PC-3 (cell line): Measurements from ENCODE around the gene PROCA1. TPM values are rescaled to one million over a fixed set of nuclear protein-coding genes. Genes with fewer than 3 reads are reported as not detected.

Source experiments
- ATAC-seq: fragments of 200-7000 bp; cut with Tn5 transposase; 2 replicates; pipeline ENCODE4 v1.9.1; 2020; ENCODE audit warnings: mild to moderate bottlenecking, moderate library complexity
- BruUV-seq: library from RNA; stranded (reverse); fragments of 400-500 nt; replicated peaks from 2 replicates; lab custom pipeline; 2021; lab: Mats Ljungman, UMichigan
- CTCF ChIA-PET: fragments of 300-600 bp; sonication (Branson Sonifier 250); formaldehyde crosslinking; loops from one replicate; lab custom pipeline; 2022; ENCODE audit warnings: antibody characterized with exemption; lab: Charles Lee
- POLR2A ChIA-PET: fragments of 300-600 bp; sonication (Branson Sonifier 250); formaldehyde crosslinking; loops from one replicate; lab custom pipeline; 2022; ENCODE audit warnings: antibody characterized with exemption; ENCODE audit not compliant: unreplicated experiment; lab: Charles Lee
- DNase-seq: peaks from one replicate; pipeline ENCODE4 v3.0.0-alpha.2; 2015
- H2AFZ ChIP-seq: fragments of 300-600 bp; sonication (generic); 2 replicates; pipeline ENCODE4 v1.6.0; 2016; ENCODE audit warnings: antibody characterized with exemption, low read length
- H3F3A ChIP-seq: fragments of 300-600 bp; sonication (generic); one replicate; pipeline ENCODE4 v1.6.0; 2017; ENCODE audit warnings: antibody characterized with exemption, low read length, control low read depth, mild to moderate bottlenecking; ENCODE audit not compliant: unreplicated experiment
- H3K27ac ChIP-seq: fragments of 300-600 bp; sonication (generic); 2 replicates; pipeline ENCODE4 v1.5.1; 2016; ENCODE audit warnings: mild to moderate bottlenecking, low read length
- H3K27me3 ChIP-seq: fragments of 300-600 bp; sonication (generic); 2 replicates; pipeline ENCODE4 v1.6.1; 2016; ENCODE audit warnings: low read length, mixed read lengths
- H3K36me3 ChIP-seq: fragments of 300-600 bp; sonication (generic); 2 replicates; pipeline ENCODE4 v1.6.1; 2016; ENCODE audit warnings: low read depth, mixed run types, low read length, mixed read lengths
- H3K4me1 ChIP-seq: fragments of 300-600 bp; sonication (generic); 2 replicates; pipeline ENCODE4 v1.5.1; 2016; ENCODE audit warnings: low read length; ENCODE audit not compliant: insufficient read depth
- H3K4me2 ChIP-seq: fragments of 300-600 bp; sonication (generic); 2 replicates; pipeline ENCODE4 v1.6.0; 2016; ENCODE audit warnings: low read length
- H3K4me3 ChIP-seq: fragments of 300-600 bp; sonication (generic); 2 replicates; pipeline ENCODE4 v1.5.1; 2016; ENCODE audit warnings: mild to moderate bottlenecking, low read length, mixed read lengths
- H3K79me2 ChIP-seq: fragments of 300-600 bp; sonication (generic); 2 replicates; pipeline ENCODE4 v1.6.1; 2017; ENCODE audit warnings: low read length, mixed read lengths
- H3K9ac ChIP-seq: fragments of 300-600 bp; sonication (generic); 2 replicates; pipeline ENCODE4 v1.6.0; 2016; ENCODE audit warnings: mild to moderate bottlenecking, low read length
- H3K9me2 ChIP-seq: fragments of 300-600 bp; sonication (generic); replicated peaks from 2 replicates; pipeline ENCODE4 v1.6.1; 2016; ENCODE audit warnings: mixed run types, low read length, mixed read lengths
- H3K9me3 ChIP-seq: fragments of 300-600 bp; sonication (generic); 2 replicates; pipeline ENCODE4 v1.6.1; 2016; ENCODE audit warnings: low read length, mixed read lengths
- H4K20me1 ChIP-seq: fragments of 300-600 bp; sonication (generic); 2 replicates; pipeline ENCODE4 v1.6.1; 2016; ENCODE audit warnings: low read length, mixed read lengths
- CTCF ChIP-seq: fragments of 300-600 bp; sonication (generic); conservative IDR thresholded peaks from 2 replicates; pipeline ENCODE4 v1.5.1; 2017; ENCODE audit warnings: antibody characterized with exemption, low read depth, mild to moderate bottlenecking, low read length
- EZH2 ChIP-seq: fragments of 300-600 bp; sonication (generic); IDR thresholded peaks from one replicate; pipeline ENCODE4 v1.6.1; 2017; ENCODE audit warnings: antibody characterized with exemption, mild to moderate bottlenecking, low read length; ENCODE audit not compliant: unreplicated experiment
- EZH2phosphoT487 ChIP-seq: fragments of 300-600 bp; sonication (generic); IDR thresholded peaks from 2 replicates; pipeline ENCODE4 v1.6.1; 2018; ENCODE audit warnings: mild to moderate bottlenecking, antibody characterized with exemption, low read length, borderline replicate concordance
- intact Hi-C: fragments of 100-400 bp; cut with micrococcal nuclease; formaldehyde crosslinking; loops from 2 replicates; pipeline ENCODE4 v1.9.0; 2023
- total RNA-seq: library from RNA; depleted of rRNA; stranded (reverse); fragments of >200 nt; gene quantifications from 2 replicates; pipeline ENCODE4 v1.2.3, GENCODE V29; 2014

The PROCA1 gene
- total RNA-seq, 1 experiment from 2014 or later, result 1.9 TPM

- no peaks in the 10 kb centered on the region for H3K79me2 ChIP-seq
- H3K4me2 ChIP-seq, result no peak overlapping the region
- no peak for ATAC-seq
- no peak for DNase-seq
- H3F3A ChIP-seq, result no peaks in the 10 kb centered on the region
- intact Hi-C loops, result no loop called here
- H3K9ac ChIP-seq, result no peak overlapping the region
- no peak overlapping the region for H3K4me3 ChIP-seq
- BruUV-seq, result no TSS peak
- H3K9me2 ChIP-seq, result no peaks in the 10 kb centered on the region
- no peaks in the 10 kb centered on the region for H3K9me3 ChIP-seq
- H3K27ac ChIP-seq, result no peak overlapping the region
- H4K20me1 ChIP-seq, result no peaks in the 10 kb centered on the region
- ChIA-PET CTCF (no interaction called here), POLR2A (no interaction called here)
- no peak overlapping the region for H2AFZ ChIP-seq
- TF ChIP-seq EZH2phosphoT487, result no peak
- no peak for TF ChIP-seq CTCF
- no peak for TF ChIP-seq EZH2
- H3K4me1 ChIP-seq, result no peaks in the 10 kb centered on the region
- no peaks in the 10 kb centered on the region for H3K27me3 ChIP-seq
- peaks cover 11% of the 10 kb centered on the region for H3K36me3 ChIP-seq
Measured at GRCh38 chr17:28703552-28704218, 8.0 kb downstream of the PROCA1 start.

- Histone ChIP-seq H3K4me3 (no peak overlapping the region), H3F3A (no peaks in the 10 kb centered on the region), H2AFZ (no peak overlapping the region), H3K4me1 (no peaks in the 10 kb centered on the region), H3K79me2 (no peaks in the 10 kb centered on the region), H3K27ac (no peak overlapping the region), H3K27me3 (no peaks in the 10 kb centered on the region), H3K9ac (no peak overlapping the region), H4K20me1 (no peaks in the 10 kb centered on the region), H3K36me3 (peaks cover 20% of the 10 kb centered on the region), H3K4me2 (no peak overlapping the region), H3K9me2 (no peaks in the 10 kb centered on the region), H3K9me3 (no peaks in the 10 kb centered on the region)
- TF ChIP-seq CTCF, result no peak
- no peak for DNase-seq
- no TSS peak for BruUV-seq
- CTCF ChIA-PET, result no interaction called here
- ATAC-seq, result no peak
- intact Hi-C loops, result no loop called here
- POLR2A ChIA-PET, result no interaction called here
Measured at GRCh38 chr17:28702752-28703150, 8.9 kb downstream of the PROCA1 start.

- peaks cover 23% of the 10 kb centered on the region for H3K36me3 ChIP-seq
- no peaks in the 10 kb centered on the region for H3K79me2 ChIP-seq
- H4K20me1 ChIP-seq, result no peaks in the 10 kb centered on the region
- intact Hi-C loops, result no loop called here
- no peaks in the 10 kb centered on the region for H3K4me1 ChIP-seq
- TF ChIP-seq CTCF (no peak), EZH2 (no peak), EZH2phosphoT487 (no peak)
- H3F3A ChIP-seq, result no peaks in the 10 kb centered on the region
- H2AFZ ChIP-seq, result no peak overlapping the region
- POLR2A ChIA-PET, result no interaction called here
- DNase-seq, result no peak
- no peak; the same call in 1 of the 2 replicates for ATAC-seq
- BruUV-seq, result no TSS peak
- no peak overlapping the region for H3K4me2 ChIP-seq
- H3K4me3 ChIP-seq, result no peak overlapping the region
- no peaks in the 10 kb centered on the region for H3K27me3 ChIP-seq
- CTCF ChIA-PET, result no interaction called here
- no peaks in the 10 kb centered on the region for H3K9me3 ChIP-seq
- no peaks in the 10 kb centered on the region for H3K9me2 ChIP-seq
- no peak overlapping the region for H3K9ac ChIP-seq
- H3K27ac ChIP-seq, result no peak overlapping the region
Measured at GRCh38 chr17:28702026-28702751, 9.5 kb downstream of the PROCA1 start.
